ENCODE data around the gene CACNG5.

Gene CACNG5

DNA sequence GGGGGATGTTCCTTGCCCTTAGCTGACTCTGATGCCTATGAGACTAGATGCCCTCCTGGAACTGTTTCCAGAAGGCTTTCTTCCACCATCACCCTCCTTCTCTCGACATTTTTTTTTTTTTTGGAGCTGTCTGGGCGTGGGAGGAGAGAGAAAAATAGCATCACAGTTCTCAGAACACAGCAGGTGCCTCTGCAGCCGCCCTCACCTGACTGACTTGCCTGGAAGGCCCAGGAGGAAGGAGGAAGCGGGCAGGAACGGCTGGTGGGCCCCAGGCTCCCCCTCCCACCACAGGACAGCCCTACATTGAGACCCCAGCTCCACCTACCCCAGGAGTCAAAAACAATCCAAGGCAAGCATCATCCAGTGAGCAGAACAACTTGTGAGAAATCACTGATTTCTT is 20.3 kb upstream of the CACNG5 start:
- no peaks in the 10 kb centered on the region for H4K20me1 ChIP-seq (ENCODE audit: insufficient read depth, low read length)
- no peak overlapping the region for H2AFZ ChIP-seq (ENCODE audit: low read depth, low read length)
- no peaks in the 10 kb centered on the region for H3K36me3 ChIP-seq (ENCODE audit: insufficient read depth, low read length)
- ATAC-seq (ENCODE audit: insufficient read depth, low read depth) = no peak
- H3K4me3 ChIP-seq (ENCODE audit: low read depth in 1 of 2, low read length in 2 of 2) = no peak overlapping the region
- no peaks in the 10 kb centered on the region for H3K79me2 ChIP-seq (ENCODE audit: insufficient read depth, low read length)
- H3K9ac ChIP-seq (ENCODE audit: low read depth, low read length) = no peak overlapping the region
- no peaks in the 10 kb centered on the region for H3K9me3 ChIP-seq (ENCODE audit: insufficient read depth, low read length, severe bottlenecking)
- DNase-seq = no peak
- H3K27me3 ChIP-seq (ENCODE audit: insufficient read depth, low read length, poor library complexity) = no peaks in the 10 kb centered on the region
- TF ChIP-seq CTCF (IDR thresholded peaks at IDR 0.05; ENCODE audit: borderline replicate concordance, extremely low read depth, low read length, poor library complexity, severe bottlenecking) = no peak
- TF ChIP-seq EZH2 (IDR thresholded peaks at IDR 0.05; ENCODE audit: borderline replicate concordance, low read depth, low read length, severe bottlenecking) = no peak
- H3K4me1 ChIP-seq (ENCODE audit: insufficient read depth, low read length) = no peaks in the 10 kb centered on the region
- no peak overlapping the region for H3K27ac ChIP-seq (ENCODE audit: low read length)
- no peak overlapping the region for H3K4me2 ChIP-seq (ENCODE audit: insufficient read depth, low read length)

- Histone ChIP-seq H3K4me1 (ENCODE audit: insufficient read depth, low read length) (no peaks in the 10 kb centered on the region), H3K36me3 (ENCODE audit: insufficient read depth, low read length) (no peaks in the 10 kb centered on the region), H3K79me2 (ENCODE audit: insufficient read depth, low read length) (no peaks in the 10 kb centered on the region), H3K27me3 (ENCODE audit: insufficient read depth, low read length, poor library complexity) (no peaks in the 10 kb centered on the region), H3K9me3 (ENCODE audit: insufficient read depth, low read length, severe bottlenecking) (no peaks in the 10 kb centered on the region), H3K4me2 (ENCODE audit: insufficient read depth, low read length) (no peak overlapping the region), H2AFZ (ENCODE audit: low read depth, low read length) (no peak overlapping the region), H3K9ac (ENCODE audit: low read depth, low read length) (no peak overlapping the region), H3K4me3 (ENCODE audit: low read depth in 1 of 2, low read length in 2 of 2) (no peak overlapping the region), H3K27ac (ENCODE audit: low read length) (no peak overlapping the region), H4K20me1 (ENCODE audit: insufficient read depth, low read length) (no peaks in the 10 kb centered on the region)
- no peak for TF ChIP-seq EZH2 (IDR thresholded peaks at IDR 0.05; ENCODE audit: borderline replicate concordance, low read depth, low read length, severe bottlenecking)
- TF ChIP-seq CTCF (IDR thresholded peaks at IDR 0.05; ENCODE audit: borderline replicate concordance, extremely low read depth, low read length, poor library complexity, severe bottlenecking) = no peak
- DNase-seq (no peak), ATAC-seq (ENCODE audit: insufficient read depth, low read depth) (no peak)
These were observed 17.2 kb upstream of the CACNG5 start for GRCh38 chr17:66817750-66818149.

- Histone ChIP-seq H3K27ac (ENCODE audit: low read length) (no peak overlapping the region), H3K27me3 (ENCODE audit: insufficient read depth, low read length, poor library complexity) (no peaks in the 10 kb centered on the region), H2AFZ (ENCODE audit: low read depth, low read length) (no peak overlapping the region), H3K4me3 (ENCODE audit: low read depth in 1 of 2, low read length in 2 of 2) (no peak overlapping the region), H3K79me2 (ENCODE audit: insufficient read depth, low read length) (no peaks in the 10 kb centered on the region), H3K4me2 (ENCODE audit: insufficient read depth, low read length) (no peak overlapping the region), H3K36me3 (ENCODE audit: insufficient read depth, low read length) (no peaks in the 10 kb centered on the region), H3K4me1 (ENCODE audit: insufficient read depth, low read length) (no peaks in the 10 kb centered on the region), H3K9me3 (ENCODE audit: insufficient read depth, low read length, severe bottlenecking) (no peaks in the 10 kb centered on the region), H3K9ac (ENCODE audit: low read depth, low read length) (no peak overlapping the region), H4K20me1 (ENCODE audit: insufficient read depth, low read length) (no peaks in the 10 kb centered on the region)
- ATAC-seq (ENCODE audit: insufficient read depth, low read depth) = no peak
- TF ChIP-seq EZH2 (IDR thresholded peaks at IDR 0.05; ENCODE audit: borderline replicate concordance, low read depth, low read length, severe bottlenecking) (no peak), CTCF (IDR thresholded peaks at IDR 0.05; ENCODE audit: borderline replicate concordance, extremely low read depth, low read length, poor library complexity, severe bottlenecking) (no peak)
- DNase-seq = no peak
These were observed 15.5 kb upstream of the CACNG5 start for GRCh38 chr17:66819466-66819865.

- H3K79me2 ChIP-seq (ENCODE audit: insufficient read depth, low read length) = no peaks in the 10 kb centered on the region
- no peaks in the 10 kb centered on the region for H3K36me3 ChIP-seq (ENCODE audit: insufficient read depth, low read length)
- H3K9ac ChIP-seq (ENCODE audit: low read depth, low read length) = no peak overlapping the region
- no peak overlapping the region for H2AFZ ChIP-seq (ENCODE audit: low read depth, low read length)
- TF ChIP-seq CTCF (IDR thresholded peaks at IDR 0.05; ENCODE audit: borderline replicate concordance, extremely low read depth, low read length, poor library complexity, severe bottlenecking) (no peak), EZH2 (IDR thresholded peaks at IDR 0.05; ENCODE audit: borderline replicate concordance, low read depth, low read length, severe bottlenecking) (no peak)
- no peak overlapping the region for H3K4me2 ChIP-seq (ENCODE audit: insufficient read depth, low read length)
- no peak overlapping the region for H3K27ac ChIP-seq (ENCODE audit: low read length)
- H3K9me3 ChIP-seq (ENCODE audit: insufficient read depth, low read length, severe bottlenecking) = no peaks in the 10 kb centered on the region
- no peak overlapping the region for H3K4me3 ChIP-seq (ENCODE audit: low read depth in 1 of 2, low read length in 2 of 2)
- ATAC-seq (ENCODE audit: insufficient read depth, low read depth) (no peak), DNase-seq (no peak)
- no peaks in the 10 kb centered on the region for H3K4me1 ChIP-seq (ENCODE audit: insufficient read depth, low read length)
- H4K20me1 ChIP-seq (ENCODE audit: insufficient read depth, low read length) = no peaks in the 10 kb centered on the region
- no peaks in the 10 kb centered on the region for H3K27me3 ChIP-seq (ENCODE audit: insufficient read depth, low read length, poor library complexity)
These were observed 12.9 kb upstream of the CACNG5 start for GRCh38 chr17:66822009-66822408.
